ENCODE measurements around the gene CDK5R2. TPM values are rescaled to one million over a fixed set of nuclear protein-coding genes. Genes with fewer than 3 reads are reported as not detected.

Gene CDK5R2
- total RNA-seq, 1 experiment from 2014 or later, result 0.44 TPM

GRCh38 chr2:219000569-219000960 lies 41.1 kb downstream of the CDK5R2 start:
- Histone ChIP-seq H3K9me2 (ENCODE audit: insufficient read depth) (no peaks in the 10 kb centered on the region), H3K27me3 (ENCODE audit: insufficient read depth, low read length) (no peaks in the 10 kb centered on the region), H2AFZ (ENCODE audit: low read depth, low read length, poor library complexity, severe bottlenecking) (no peak overlapping the region), H3K4me3 (replicated peaks in 1 of 2; ENCODE audit: low read depth in 1 of 2, low read length in 2 of 2) (no peak overlapping the region), H3K9ac (ENCODE audit: low read length) (no peak overlapping the region), H3K27ac (ENCODE audit: low read depth, low read length) (no peak overlapping the region; the same call in 1 of the 2 replicates), H4K20me1 (ENCODE audit: insufficient read depth) (no peaks in the 10 kb centered on the region), H3K4me1 (ENCODE audit: control insufficient read depth in 1 of 2, insufficient read depth in 2 of 2, low read length in 2 of 2) (peaks cover 9 to 46% of the 10 kb centered on the region in 2 experiments; a peak in 3 of 4 replicates), H3K4me2 (ENCODE audit: low read length) (no peak overlapping the region), H3K36me3 (ENCODE audit: control insufficient read depth in 1 of 2, insufficient read depth in 2 of 2, low read length in 2 of 2) (no peaks in the 10 kb centered on the region), H3K9me3 (ENCODE audit: control insufficient read depth in 1 of 2, insufficient read depth in 1 of 2, low read depth in 1 of 2, low read length in 2 of 2) (no peaks in the 10 kb centered on the region), H3K79me2 (ENCODE audit: insufficient read depth, low read length) (no peaks in the 10 kb centered on the region)
- intact Hi-C loops (cut with micrococcal nuclease), result no loop called here
- ChIA-PET RAD21 (ENCODE audit: low non-redundant PET in 1 of 2, low total read pairs in 2 of 2, uncharacterized antibody in 2 of 2, unreplicated experiment in 2 of 2) (no interaction called here), CTCF (no interaction called here), POLR2A (no interaction called here)
- DNase-seq (ENCODE audit: low read depth, low spot score), result no peak
- TSS peak; percentile 42 for BruUV-seq (replicated peaks)
- ATAC-seq, result no peak
- no peak for TF ChIP-seq CTCF (IDR thresholded peaks at IDR 0.05 in 2 of 3, conservative IDR thresholded peaks at IDR 0.05 in 1 of 3; ENCODE audit: borderline replicate concordance in 1 of 3, insufficient read depth in 1 of 3, low read depth in 2 of 3, low read length in 2 of 3)
- no peak for TF ChIP-seq SRF (IDR thresholded peaks at IDR 0.05; ENCODE audit: low read depth)
- no peak for TF ChIP-seq ZBTB33 (IDR thresholded peaks at IDR 0.05; ENCODE audit: extremely low read depth, insufficient replicate concordance, low read length)
- no peak for TF ChIP-seq ELF1 (IDR thresholded peaks at IDR 0.05; ENCODE audit: borderline replicate concordance, low read depth)
- TF ChIP-seq EGR1 (IDR thresholded peaks at IDR 0.05; ENCODE audit: low read depth), result no peak
- TF ChIP-seq CBX3 (IDR thresholded peaks at IDR 0.05; ENCODE audit: low read depth), result no peak
- TF ChIP-seq CEBPB (IDR thresholded peaks at IDR 0.05; ENCODE audit: low read depth), result no peak

All from HCT116 (cell line).